ENCODE data around the gene ABI1.

Gene ABI1

DNA sequence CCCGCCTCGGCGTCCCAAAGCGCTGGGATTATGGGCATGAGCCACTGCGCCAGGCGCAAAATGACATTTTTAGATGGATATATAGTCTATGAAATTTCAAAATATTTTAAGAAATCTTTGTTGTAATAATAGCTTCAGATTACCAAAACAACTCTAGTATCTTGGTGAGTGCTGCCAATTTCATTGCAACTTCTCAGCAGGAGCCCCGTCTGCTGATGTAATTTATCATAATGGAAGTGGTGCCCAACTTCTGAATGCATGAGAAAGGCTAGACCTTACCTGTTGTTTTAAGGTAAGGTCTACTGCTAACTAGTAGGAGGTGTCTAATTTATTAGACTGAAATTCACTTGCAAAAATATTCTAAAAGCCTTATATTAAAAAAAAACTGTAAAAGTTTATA lies 143.3 kb downstream of the ABI1 start:
- Histone ChIP-seq H3K27ac (ENCODE audit: extremely low read depth, low read depth, low read length) (no peak overlapping the region), H3K4me3 (ENCODE audit: low read depth, low read length) (no peak overlapping the region), H3K9me3 (ENCODE audit: control insufficient read depth, insufficient read depth, low read depth, low read length) (no peaks in the 10 kb centered on the region), H3K4me1 (ENCODE audit: control insufficient read depth, insufficient read depth, low read length) (no peaks in the 10 kb centered on the region), H3K36me3 (ENCODE audit: control insufficient read depth in 2 of 2, insufficient read depth in 1 of 2, low read length in 2 of 2) (peaks cover 33 to 68% of the 10 kb centered on the region in 2 experiments)
- CTCF ChIA-PET: interaction anchor here (0.7 to 1.6 kb wide), 3 partner anchors 9 to 18 kb away, joined by 3 to 9 read pairs (median 3); no protein-coding TSS in a partner anchor
- TF ChIP-seq ZNF624 (tag by site-specific recombination; IDR thresholded peaks at IDR 0.05) (no peak), WT1 (tag by site-specific recombination; IDR thresholded peaks at IDR 0.05) (no peak), ZNF202 (tag by site-specific recombination; IDR thresholded peaks at IDR 0.05; ENCODE audit: borderline replicate concordance) (no peak), ZNF654 (tag by site-specific recombination; IDR thresholded peaks at IDR 0.05; ENCODE audit: low read depth) (no peak)
- TF ChIP-seq, protein P1, sequence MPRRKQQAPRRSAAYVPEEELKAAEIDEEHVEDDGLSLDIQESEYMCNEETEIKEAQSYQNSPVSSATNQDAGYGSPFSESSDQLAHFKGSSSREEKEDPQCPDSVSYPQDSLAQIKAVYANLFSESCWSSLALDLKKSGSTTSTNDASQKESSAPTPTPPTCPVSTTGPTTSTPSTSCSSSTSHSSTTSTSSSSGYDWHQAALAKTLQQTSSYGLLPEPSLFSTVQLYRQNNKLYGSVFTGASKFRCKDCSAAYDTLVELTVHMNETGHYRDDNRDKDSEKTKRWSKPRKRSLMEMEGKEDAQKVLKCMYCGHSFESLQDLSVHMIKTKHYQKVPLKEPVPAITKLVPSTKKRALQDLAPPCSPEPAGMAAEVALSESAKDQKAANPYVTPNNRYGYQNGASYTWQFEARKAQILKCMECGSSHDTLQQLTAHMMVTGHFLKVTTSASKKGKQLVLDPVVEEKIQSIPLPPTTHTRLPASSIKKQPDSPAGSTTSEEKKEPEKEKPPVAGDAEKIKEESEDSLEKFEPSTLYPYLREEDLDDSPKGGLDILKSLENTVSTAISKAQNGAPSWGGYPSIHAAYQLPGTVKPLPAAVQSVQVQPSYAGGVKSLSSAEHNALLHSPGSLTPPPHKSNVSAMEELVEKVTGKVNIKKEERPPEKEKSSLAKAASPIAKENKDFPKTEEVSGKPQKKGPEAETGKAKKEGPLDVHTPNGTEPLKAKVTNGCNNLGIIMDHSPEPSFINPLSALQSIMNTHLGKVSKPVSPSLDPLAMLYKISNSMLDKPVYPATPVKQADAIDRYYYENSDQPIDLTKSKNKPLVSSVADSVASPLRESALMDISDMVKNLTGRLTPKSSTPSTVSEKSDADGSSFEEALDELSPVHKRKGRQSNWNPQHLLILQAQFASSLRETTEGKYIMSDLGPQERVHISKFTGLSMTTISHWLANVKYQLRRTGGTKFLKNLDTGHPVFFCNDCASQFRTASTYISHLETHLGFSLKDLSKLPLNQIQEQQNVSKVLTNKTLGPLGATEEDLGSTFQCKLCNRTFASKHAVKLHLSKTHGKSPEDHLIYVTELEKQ (tag by site-specific recombination; IDR thresholded peaks at IDR 0.05; ENCODE audit: borderline replicate concordance): no peak
- TF ChIP-seq, protein P2, sequence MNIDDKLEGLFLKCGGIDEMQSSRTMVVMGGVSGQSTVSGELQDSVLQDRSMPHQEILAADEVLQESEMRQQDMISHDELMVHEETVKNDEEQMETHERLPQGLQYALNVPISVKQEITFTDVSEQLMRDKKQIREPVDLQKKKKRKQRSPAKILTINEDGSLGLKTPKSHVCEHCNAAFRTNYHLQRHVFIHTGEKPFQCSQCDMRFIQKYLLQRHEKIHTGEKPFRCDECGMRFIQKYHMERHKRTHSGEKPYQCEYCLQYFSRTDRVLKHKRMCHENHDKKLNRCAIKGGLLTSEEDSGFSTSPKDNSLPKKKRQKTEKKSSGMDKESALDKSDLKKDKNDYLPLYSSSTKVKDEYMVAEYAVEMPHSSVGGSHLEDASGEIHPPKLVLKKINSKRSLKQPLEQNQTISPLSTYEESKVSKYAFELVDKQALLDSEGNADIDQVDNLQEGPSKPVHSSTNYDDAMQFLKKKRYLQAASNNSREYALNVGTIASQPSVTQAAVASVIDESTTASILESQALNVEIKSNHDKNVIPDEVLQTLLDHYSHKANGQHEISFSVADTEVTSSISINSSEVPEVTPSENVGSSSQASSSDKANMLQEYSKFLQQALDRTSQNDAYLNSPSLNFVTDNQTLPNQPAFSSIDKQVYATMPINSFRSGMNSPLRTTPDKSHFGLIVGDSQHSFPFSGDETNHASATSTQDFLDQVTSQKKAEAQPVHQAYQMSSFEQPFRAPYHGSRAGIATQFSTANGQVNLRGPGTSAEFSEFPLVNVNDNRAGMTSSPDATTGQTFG (tag by site-specific recombination; IDR thresholded peaks at IDR 0.05; ENCODE audit: borderline replicate concordance): no peak
- TF ChIP-seq, protein P3, sequence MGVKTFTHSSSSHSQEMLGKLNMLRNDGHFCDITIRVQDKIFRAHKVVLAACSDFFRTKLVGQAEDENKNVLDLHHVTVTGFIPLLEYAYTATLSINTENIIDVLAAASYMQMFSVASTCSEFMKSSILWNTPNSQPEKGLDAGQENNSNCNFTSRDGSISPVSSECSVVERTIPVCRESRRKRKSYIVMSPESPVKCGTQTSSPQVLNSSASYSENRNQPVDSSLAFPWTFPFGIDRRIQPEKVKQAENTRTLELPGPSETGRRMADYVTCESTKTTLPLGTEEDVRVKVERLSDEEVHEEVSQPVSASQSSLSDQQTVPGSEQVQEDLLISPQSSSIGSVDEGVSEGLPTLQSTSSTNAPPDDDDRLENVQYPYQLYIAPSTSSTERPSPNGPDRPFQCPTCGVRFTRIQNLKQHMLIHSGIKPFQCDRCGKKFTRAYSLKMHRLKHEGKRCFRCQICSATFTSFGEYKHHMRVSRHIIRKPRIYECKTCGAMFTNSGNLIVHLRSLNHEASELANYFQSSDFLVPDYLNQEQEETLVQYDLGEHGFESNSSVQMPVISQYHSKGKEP (tag by site-specific recombination; IDR thresholded peaks at IDR 0.05): 0 out of 2 replicates have a peak, but pooled peaks have one; percentile 19
- TF ChIP-seq, protein P4, sequence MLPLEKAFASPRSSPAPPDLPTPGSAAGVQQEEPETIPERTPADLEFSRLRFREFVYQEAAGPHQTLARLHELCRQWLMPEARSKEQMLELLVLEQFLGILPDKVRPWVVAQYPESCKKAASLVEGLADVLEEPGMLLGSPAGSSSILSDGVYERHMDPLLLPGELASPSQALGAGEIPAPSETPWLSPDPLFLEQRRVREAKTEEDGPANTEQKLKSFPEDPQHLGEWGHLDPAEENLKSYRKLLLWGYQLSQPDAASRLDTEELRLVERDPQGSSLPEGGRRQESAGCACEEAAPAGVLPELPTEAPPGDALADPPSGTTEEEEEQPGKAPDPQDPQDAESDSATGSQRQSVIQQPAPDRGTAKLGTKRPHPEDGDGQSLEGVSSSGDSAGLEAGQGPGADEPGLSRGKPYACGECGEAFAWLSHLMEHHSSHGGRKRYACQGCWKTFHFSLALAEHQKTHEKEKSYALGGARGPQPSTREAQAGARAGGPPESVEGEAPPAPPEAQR (tag by site-specific recombination; IDR thresholded peaks at IDR 0.05): no peak
- POLR2A ChIA-PET: no interaction called here

DNA sequence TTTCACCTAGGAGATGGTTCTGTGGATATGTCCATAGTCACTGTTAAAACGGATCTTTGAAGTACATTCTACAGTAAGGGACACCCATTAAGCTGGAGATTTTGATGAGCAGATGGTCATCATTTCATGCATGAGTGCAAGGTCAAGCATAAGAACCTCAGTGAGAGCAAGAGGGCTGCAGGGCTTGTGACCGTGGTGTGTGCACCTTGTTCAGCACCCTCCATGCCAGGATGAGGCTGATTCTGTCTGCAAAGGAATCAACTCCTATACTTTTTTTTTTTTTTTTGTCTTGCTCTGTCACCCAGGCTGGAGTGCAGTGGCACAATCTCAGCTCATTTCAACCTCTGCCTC lies 145.6 kb downstream of the ABI1 start:
- TF ChIP-seq, protein P5, sequence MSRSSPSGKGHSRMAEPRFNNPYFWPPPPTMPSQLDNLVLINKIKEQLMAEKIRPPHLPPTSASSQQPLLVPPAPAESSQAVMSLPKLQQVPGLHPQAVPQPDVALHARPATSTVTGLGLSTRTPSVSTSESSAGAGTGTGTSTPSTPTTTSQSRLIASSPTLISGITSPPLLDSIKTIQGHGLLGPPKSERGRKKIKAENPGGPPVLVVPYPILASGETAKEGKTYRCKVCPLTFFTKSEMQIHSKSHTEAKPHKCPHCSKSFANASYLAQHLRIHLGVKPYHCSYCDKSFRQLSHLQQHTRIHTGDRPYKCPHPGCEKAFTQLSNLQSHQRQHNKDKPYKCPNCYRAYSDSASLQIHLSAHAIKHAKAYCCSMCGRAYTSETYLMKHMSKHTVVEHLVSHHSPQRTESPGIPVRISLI (tag by site-specific recombination; IDR thresholded peaks at IDR 0.05): no peak
- TF ChIP-seq ZNF837 (tag by site-specific recombination; IDR thresholded peaks at IDR 0.05): no peak
- Histone ChIP-seq H3K4me3 (ENCODE audit: low read depth, low read length) (no peak overlapping the region), H3K4me1 (ENCODE audit: control insufficient read depth, insufficient read depth, low read length) (no peaks in the 10 kb centered on the region), H3K36me3 (ENCODE audit: control insufficient read depth in 2 of 2, insufficient read depth in 1 of 2, low read length in 2 of 2) (peaks cover 33 to 53% of the 10 kb centered on the region in 2 experiments), H3K9me3 (ENCODE audit: control insufficient read depth, insufficient read depth, low read depth, low read length) (no peaks in the 10 kb centered on the region), H3K27ac (ENCODE audit: extremely low read depth, low read depth, low read length) (no peak overlapping the region)
- POLR2A ChIA-PET: no interaction called here
- CTCF ChIA-PET: interaction anchor here (0.6 to 1.3 kb wide), 3 partner anchors 9 to 346 kb away, joined by 3 to 9 read pairs (median 3); no protein-coding TSS in a partner anchor

Data from HEK293 (cell line).